SK-N-MC (cell line): ENCODE results near the gene CCL27.

Source experiments
- DNase-seq: peaks from one replicate; pipeline ENCODE4 v3.0.0-alpha.2; 2011; ENCODE audit warnings: low read depth, low spot score
- H3K27ac ChIP-seq: fragments of 200-600 bp; sonication (generic); 2 replicates; pipeline ENCODE4 v1.5.1; 2016; ENCODE audit warnings: mixed run types
- H3K36me3 ChIP-seq: fragments of 200-600 bp; sonication (generic); 2 replicates; pipeline ENCODE4 v1.6.1; 2017; ENCODE audit warnings: antibody characterized with exemption, low read length, mixed read lengths; ENCODE audit not compliant: insufficient read depth
- H3K4me3 ChIP-seq: fragments of 200-600 bp; sonication (generic); 2 replicates; pipeline ENCODE4 v1.5.1; 2016
- H3K9ac ChIP-seq: fragments of 200-600 bp; sonication (generic); 2 replicates; pipeline ENCODE4 v1.8.0; 2017; ENCODE audit warnings: mixed run types, mixed read lengths; ENCODE audit not compliant: insufficient read length
- H3K9me3 ChIP-seq: fragments of 200-600 bp; sonication (generic); 2 replicates; pipeline ENCODE4 v1.6.1; 2017; ENCODE audit warnings: low read depth, mild to moderate bottlenecking, antibody characterized with exemption, low read length, moderate library complexity, mixed read lengths
- EZH2 ChIP-seq: fragments of 200-600 bp; sonication (generic); IDR thresholded peaks from one replicate; pipeline ENCODE4 v1.6.1; 2017; ENCODE audit warnings: antibody characterized with exemption
- FOXP2 ChIP-seq: optimal IDR thresholded peaks from 2 replicates; pipeline ENCODE3; 2011; ENCODE audit warnings: mild to moderate bottlenecking, moderate library complexity; ENCODE audit not compliant: insufficient read depth; ENCODE audit errors: extremely low read length, control extremely low read depth
- POLR2AphosphoS5 ChIP-seq: IDR thresholded peaks from 2 replicates; pipeline ENCODE4 v1.6.1; 2012; ENCODE audit warnings: mild to moderate bottlenecking, low read depth, low read length, borderline replicate concordance

The CCL27 gene

GRCh38 chr9:34693560-34693959 lies 31.1 kb upstream of the CCL27 start:
- H3K4me3 ChIP-seq = no peak overlapping the region
- H3K27ac ChIP-seq = no peak overlapping the region
- no peak overlapping the region for H3K9ac ChIP-seq
- no peak for DNase-seq
- H3K36me3 ChIP-seq = no peaks in the 10 kb centered on the region
- TF ChIP-seq POLR2AphosphoS5 = no peak
- TF ChIP-seq FOXP2 = no peak
- no peak for TF ChIP-seq EZH2
- no peaks in the 10 kb centered on the region for H3K9me3 ChIP-seq

GRCh38 chr9:34691936-34692315 lies 29.5 kb upstream of the CCL27 start:
- Histone ChIP-seq H3K9me3 (no peaks in the 10 kb centered on the region), H3K4me3 (no peak overlapping the region)

DNA sequence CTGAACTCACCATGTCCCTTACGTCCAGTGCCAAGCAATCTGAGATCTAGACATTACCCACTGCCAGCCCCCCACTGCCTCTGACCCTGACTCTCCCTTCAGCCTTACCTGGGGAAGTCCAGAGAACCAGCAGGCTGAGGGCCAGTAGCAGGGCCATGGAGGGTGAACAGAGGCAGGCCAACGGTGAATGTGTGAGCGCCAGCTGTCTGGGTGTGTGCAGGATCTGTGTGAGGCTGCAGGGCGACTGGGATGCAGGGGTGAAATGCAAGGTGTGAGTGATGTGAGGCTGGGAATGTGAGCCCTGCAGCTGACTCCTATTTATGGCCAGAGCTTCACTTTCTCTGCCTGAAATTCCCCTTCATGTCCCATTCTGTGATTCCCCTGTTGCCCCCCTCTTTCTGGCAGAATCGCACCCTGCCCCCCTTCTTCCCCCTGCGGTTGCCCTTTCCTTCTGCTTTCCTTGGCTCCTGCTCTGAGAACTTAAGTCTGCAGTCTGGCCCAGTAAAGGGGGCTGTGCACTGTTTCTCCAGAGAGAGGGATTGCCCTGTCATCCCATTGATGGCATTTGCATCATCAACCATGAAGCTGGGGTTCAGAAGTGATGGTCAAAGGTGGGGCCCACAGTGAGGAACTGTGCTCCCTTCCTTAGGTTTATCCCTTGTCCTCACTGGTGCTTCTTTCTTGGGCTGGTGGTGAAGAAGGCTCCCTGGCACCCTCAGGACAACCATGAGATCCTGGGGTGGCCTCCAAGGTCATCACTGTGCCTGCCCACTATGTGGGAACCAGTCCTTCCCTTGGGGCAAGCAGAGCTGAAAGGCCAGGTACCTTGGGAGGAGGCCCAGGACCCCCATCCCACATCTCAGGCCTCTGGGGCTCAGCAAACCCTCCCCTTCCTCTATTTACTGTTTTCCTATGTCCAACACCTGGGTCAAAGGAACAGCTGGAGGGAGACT lies 28.8 kb upstream of the CCL27 start, which contains the start of gene CCL19:
Gene CCL19, minus strand, starts transcription at position 294 of the 953 bp plus-strand sequence. Its CDS starts 137 bp downstream, at position 157.
- Histone ChIP-seq H3K9ac (no peak within 1 kb of the TSS), H3K9me3 (no peaks in the 10 kb centered on the region), H3K4me3 (no peak within 1 kb of the TSS), H3K36me3 (no peaks in the 10 kb centered on the region), H3K27ac (no peak within 1 kb of the TSS)
- no peak for DNase-seq
- no peak for TF ChIP-seq POLR2AphosphoS5
- TF ChIP-seq FOXP2 = no peak
- no peak for TF ChIP-seq EZH2

More at GRCh38 chr9:34691936-34692315, 29.5 kb upstream of the CCL27 start:
- H3K27ac ChIP-seq = no peak overlapping the region
- H3K36me3 ChIP-seq = no peaks in the 10 kb centered on the region
- DNase-seq = no peak
- H3K9ac ChIP-seq = no peak overlapping the region
- TF ChIP-seq FOXP2 (no peak), POLR2AphosphoS5 (no peak), EZH2 (no peak)

- Histone ChIP-seq H3K36me3 (no peaks in the 10 kb centered on the region), H3K4me3 (no peak overlapping the region), H3K27ac (no peak overlapping the region), H3K9ac (no peak overlapping the region), H3K9me3 (no peaks in the 10 kb centered on the region)
- no peak for DNase-seq
- no peak for TF ChIP-seq POLR2AphosphoS5
- TF ChIP-seq FOXP2 = no peak
- TF ChIP-seq EZH2 = no peak
These were observed 27.1 kb upstream of the CCL27 start for GRCh38 chr9:34689512-34689911.

GRCh38 chr9:34689116-34689470 lies 26.6 kb upstream of the CCL27 start:
- Histone ChIP-seq H3K4me3 (no peak overlapping the region), H3K27ac (no peak overlapping the region), H3K9ac (no peak overlapping the region), H3K36me3 (no peaks in the 10 kb centered on the region), H3K9me3 (no peaks in the 10 kb centered on the region)
- no peak for DNase-seq
- TF ChIP-seq FOXP2 (no peak), POLR2AphosphoS5 (no peak), EZH2 (no peak)

GRCh38 chr9:34688329-34689115 lies 26.1 kb upstream of the CCL27 start:
- no peak for DNase-seq
- Histone ChIP-seq H3K9me3 (no peaks in the 10 kb centered on the region), H3K27ac (no peak overlapping the region), H3K4me3 (no peak overlapping the region), H3K9ac (no peak overlapping the region), H3K36me3 (no peaks in the 10 kb centered on the region)
- TF ChIP-seq FOXP2 = no peak
- no peak for TF ChIP-seq POLR2AphosphoS5
- TF ChIP-seq EZH2 = no peak

GRCh38 chr9:34687276-34688030 lies 25.0 kb upstream of the CCL27 start:
- Histone ChIP-seq H3K4me3 (no peak overlapping the region), H3K9me3 (no peaks in the 10 kb centered on the region), H3K36me3 (no peaks in the 10 kb centered on the region), H3K27ac (no peak overlapping the region), H3K9ac (no peak overlapping the region)
- DNase-seq = no peak
- no peak for TF ChIP-seq EZH2
- no peak for TF ChIP-seq FOXP2
- no peak for TF ChIP-seq POLR2AphosphoS5

GRCh38 chr9:34686732-34687131 lies 24.3 kb upstream of the CCL27 start:
- no peaks in the 10 kb centered on the region for H3K9me3 ChIP-seq
- H3K36me3 ChIP-seq = no peaks in the 10 kb centered on the region
- H3K4me3 ChIP-seq = no peak overlapping the region
- no peak for DNase-seq
- TF ChIP-seq FOXP2 = no peak
- TF ChIP-seq POLR2AphosphoS5 = no peak
- TF ChIP-seq EZH2 = no peak
- no peak overlapping the region for H3K9ac ChIP-seq
- H3K27ac ChIP-seq = no peak overlapping the region
